Measurements from ENCODE around the gene SNRNP70.

SNRNP70 gene

GRCh38 chr19:49155005-49155819 is 70.0 kb downstream of the SNRNP70 start, which contains the start of gene HRC:
Gene HRC, minus strand, starts transcription at chr19:49155396. Its CDS starts 159 bp downstream, at chr19:49155237.
- Histone ChIP-seq H3K9me3 (ENCODE audit: control insufficient read depth, low read depth, low read length) (no peaks in the 10 kb centered on the region), H3K4me3 (ENCODE audit: low read length) (no peak within 1 kb of the TSS), H3K9ac (ENCODE audit: low read length) (no peak within 1 kb of the TSS), H3K36me3 (ENCODE audit: control insufficient read depth, low read depth, low read length) (no peaks in the 10 kb centered on the region), H3K27ac (ENCODE audit: low read length) (no peak within 1 kb of the TSS), H3K27me3 (ENCODE audit: control insufficient read depth, insufficient read depth, low read length) (peaks cover 32% of the 10 kb centered on the region), H3K4me1 (ENCODE audit: control insufficient read depth, low read depth, low read length) (peaks cover 12% of the 10 kb centered on the region)

- peaks cover 32% of the 10 kb centered on the region for H3K27me3 ChIP-seq (ENCODE audit: control insufficient read depth, insufficient read depth, low read length)
- no peak overlapping the region for H3K9ac ChIP-seq (ENCODE audit: low read length)
- H3K4me3 ChIP-seq (ENCODE audit: low read length), result no peak overlapping the region
- H3K36me3 ChIP-seq (ENCODE audit: control insufficient read depth, low read depth, low read length), result no peaks in the 10 kb centered on the region
- H3K4me1 ChIP-seq (ENCODE audit: control insufficient read depth, low read depth, low read length), result peaks cover 12% of the 10 kb centered on the region
- no peak overlapping the region for H3K27ac ChIP-seq (ENCODE audit: low read length)
- no peaks in the 10 kb centered on the region for H3K9me3 ChIP-seq (ENCODE audit: control insufficient read depth, low read depth, low read length)
Measured at GRCh38 chr19:49155820-49156346, 70.6 kb downstream of the SNRNP70 start.

- Histone ChIP-seq H3K9ac (ENCODE audit: low read length) (peak within 1 kb of the TSS; percentile 62), H3K27me3 (ENCODE audit: control insufficient read depth, insufficient read depth, low read length) (peaks cover 26% of the 10 kb centered on the region), H3K4me1 (ENCODE audit: control insufficient read depth, low read depth, low read length) (peaks cover 9% of the 10 kb centered on the region), H3K4me3 (ENCODE audit: low read length) (peak within 1 kb of the TSS; percentile 78), H3K36me3 (ENCODE audit: control insufficient read depth, low read depth, low read length) (no peaks in the 10 kb centered on the region), H3K27ac (ENCODE audit: low read length) (no peak within 1 kb of the TSS), H3K9me3 (ENCODE audit: control insufficient read depth, low read depth, low read length) (no peaks in the 10 kb centered on the region)
Measured at GRCh38 chr19:49157445-49158224, 72.4 kb downstream of the SNRNP70 start, which contains the start of gene TRPM4. Gene TRPM4, plus strand, starts transcription at chr19:49157792. Its CDS starts 75 bp downstream, at chr19:49157867.
